Activated CD8-positive, alpha-beta memory T cell treated with anti-CD3 and anti-CD28 coated beads for 48 hours (primary cell): Measurements from ENCODE around the gene AIFM3.

Source experiments
- DNase-seq, 3 experiments: peaks; one replicate each; pipeline ENCODE4 v3.0.0-alpha.2; 2020; ENCODE audit warnings: low read depth in 2 of 3, low spot score in 2 of 3

The AIFM3 gene

DNA sequence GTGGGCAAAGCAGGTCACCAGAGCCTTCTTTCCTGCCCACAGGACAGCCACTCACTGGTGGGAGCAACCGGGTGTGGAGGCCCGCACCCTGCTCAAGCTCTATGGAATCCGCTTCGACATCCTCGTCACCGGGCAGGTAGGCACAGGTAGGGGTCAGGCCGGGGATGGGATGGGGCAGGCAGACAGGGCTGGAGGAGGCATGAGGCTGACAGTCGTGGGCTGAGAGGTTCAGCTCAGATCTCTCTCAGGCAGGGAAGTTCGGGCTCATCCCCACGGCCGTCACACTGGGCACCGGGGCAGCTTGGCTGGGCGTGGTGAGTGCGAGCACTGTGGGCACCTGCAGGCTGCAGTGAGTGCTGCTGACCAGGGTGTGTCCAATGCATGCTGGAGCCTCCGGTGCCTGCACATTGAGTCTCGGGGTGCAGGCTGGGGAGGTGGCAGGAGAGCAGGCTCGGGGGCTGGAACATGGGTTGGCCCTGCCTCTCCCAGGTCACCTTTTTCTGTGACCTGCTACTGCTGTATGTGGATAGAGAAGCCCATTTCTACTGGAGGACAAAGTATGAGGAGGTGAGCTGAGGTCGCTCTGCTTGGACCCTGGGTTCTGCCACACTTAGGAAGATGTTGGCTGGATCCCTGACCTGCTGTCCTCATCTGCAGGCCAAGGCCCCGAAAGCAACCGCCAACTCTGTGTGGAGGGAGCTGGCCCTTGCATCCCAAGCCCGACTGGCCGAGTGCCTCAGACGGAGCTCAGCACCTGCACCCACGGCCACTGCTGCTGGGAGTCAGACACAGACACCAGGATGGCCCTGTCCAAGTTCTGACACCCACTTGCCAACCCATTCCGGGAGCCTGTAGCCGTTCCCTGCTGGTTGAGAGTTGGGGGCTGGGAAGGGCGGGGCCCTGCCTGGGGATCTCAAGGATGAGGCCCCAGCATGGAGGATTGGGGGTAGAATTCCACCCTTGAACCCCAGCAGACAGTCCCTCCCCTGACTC lies 59.0 kb downstream of the AIFM3 start:
- no peak for DNase-seq

DNA sequence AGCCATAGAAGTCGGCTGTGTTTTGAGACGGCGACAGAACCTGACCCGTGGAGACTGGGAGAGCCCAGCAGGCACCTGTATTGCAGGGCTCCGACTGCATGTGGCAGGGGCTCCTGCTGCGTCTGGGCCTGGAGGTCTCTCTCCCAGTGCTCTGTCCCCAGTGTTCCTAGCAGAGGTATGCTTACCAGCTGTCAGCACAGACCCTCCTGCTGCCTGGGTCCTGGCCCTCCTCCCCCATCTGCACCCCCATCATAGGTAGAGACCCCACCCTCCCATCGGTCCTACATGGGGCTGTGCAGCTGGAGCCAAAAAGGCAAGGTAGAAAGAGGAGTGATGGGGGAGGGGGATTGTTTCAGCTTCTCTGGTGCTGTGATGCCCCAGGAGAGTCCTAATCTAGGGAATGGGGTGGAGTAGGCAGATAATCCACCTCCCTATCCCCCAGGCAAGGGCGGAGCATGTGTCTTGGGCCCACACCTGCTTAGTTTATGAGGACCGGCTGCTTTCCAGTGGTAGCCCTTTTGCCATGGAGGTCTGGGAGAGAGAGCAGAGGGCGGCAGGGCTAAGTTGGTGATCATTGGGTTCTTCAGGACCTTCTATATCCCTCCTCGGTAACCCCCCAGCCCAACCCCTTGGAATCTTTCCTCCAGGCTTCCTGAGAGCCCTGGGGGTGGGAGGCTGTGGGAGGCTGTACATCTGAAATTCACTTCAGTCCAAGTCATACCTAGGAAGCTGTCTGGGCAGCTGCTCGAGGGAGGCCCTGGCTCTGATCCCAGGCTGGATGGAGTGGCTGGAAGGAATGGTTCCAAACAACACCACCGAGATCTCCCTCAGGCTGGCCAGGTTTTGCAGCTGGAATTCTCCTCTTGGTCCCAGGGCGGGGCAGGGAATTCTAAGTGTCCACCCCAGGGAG lies 60.0 kb downstream of the AIFM3 start:
- DNase-seq = no peak

DNA sequence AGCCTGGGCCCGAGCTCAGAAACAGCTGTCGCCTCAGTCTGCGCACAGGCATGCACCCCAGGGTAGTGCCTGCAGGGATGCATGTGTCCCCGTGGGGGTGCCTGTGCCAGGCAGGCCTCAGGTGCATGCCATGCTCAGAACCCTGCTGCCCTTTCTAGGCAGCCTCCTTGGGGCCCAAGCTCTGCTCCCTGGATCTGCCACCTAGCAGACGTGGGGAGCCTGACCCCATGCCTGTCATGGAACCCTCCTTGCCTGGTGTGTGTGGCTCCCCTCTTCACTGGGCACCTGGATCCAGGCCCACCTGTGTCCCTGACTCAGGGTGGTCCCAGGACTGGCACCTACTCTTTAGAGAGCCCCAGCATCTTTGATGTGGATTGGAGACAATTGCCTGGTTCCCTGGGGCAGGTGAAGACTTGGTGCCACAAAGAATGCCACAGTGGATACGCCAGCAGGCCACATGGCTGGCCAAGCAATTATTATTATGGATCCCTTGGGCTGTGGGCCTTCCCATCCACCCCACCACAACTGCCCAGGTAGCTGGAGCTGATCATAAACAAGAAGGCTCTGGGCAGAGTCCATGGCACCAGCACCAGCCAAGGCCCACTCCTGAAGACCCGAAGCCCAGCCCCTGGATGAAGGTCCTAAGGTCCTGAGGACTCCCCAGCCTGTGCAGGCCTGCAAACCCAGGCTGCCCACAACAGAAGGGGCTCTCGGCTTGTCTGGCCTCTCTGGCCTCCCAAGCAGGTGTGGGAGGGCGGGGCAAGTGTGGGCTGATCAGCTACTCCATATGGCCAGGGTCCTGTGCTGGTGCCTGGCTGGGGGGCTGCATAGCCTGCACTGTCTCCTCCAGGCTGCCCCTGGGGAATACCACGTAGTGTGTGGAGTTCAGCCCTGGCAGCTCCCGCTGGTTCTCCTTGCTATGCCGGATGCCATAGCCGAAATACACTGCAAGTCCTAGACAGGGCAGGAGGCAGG lies 61.5 kb downstream of the AIFM3 start:
- no peak for DNase-seq

DNA sequence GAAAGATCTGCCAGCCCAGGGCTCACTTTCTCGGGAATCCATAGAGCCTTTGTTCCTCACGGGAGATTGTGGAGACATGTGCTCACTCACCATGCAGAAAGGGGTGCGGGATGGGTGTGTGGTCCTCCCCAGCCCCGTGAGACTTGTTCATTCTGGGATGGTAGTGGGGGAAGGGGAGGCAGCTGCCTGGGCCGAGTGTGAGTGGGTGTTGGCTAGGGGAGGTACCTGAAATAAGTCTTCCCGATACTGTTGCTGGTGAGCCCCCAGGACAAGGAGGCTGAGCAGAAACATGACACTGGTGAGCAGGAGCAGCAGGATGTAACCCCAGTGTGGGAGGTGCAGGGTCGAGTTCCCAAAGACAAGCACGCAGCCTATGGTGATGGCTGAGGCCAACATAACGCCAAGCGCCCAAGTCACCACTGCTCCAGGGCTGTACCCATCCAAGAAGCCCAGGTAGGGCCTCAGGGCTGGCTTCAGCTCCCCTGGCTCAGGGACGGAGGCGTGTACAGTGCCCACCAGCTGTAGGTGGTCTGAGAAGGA lies 62.5 kb downstream of the AIFM3 start:
- no peak for DNase-seq

DNA sequence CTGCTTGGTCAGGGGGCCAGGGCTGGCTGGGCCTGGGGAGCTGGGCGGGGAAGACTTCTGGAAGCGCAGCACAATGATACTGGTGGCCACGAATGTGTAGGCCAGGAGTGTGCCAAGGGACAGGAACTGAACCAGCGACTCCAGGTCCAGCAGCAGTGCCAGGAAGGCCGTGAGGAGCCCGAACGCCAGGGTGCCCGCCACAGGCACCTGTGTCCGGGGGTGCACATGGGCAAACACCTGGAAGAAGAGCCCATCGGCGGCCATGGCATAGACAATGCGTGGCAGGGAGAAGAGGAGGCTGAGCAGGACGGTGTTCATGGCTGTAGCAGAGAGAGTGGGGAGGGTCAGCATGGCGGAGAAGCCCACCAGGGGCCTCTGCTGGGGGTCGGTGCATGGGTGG lies 63.0 kb downstream of the AIFM3 start:
- DNase-seq = no peak
